ENCODE results near the gene RAB2B.

GRCh38 chr14:21449899-21450216, 26.9 kb downstream of the RAB2B start:
- no peak for TF ChIP-seq CTCF (IDR thresholded peaks at IDR 0.05)
- no peak for TF ChIP-seq POLR2A (IDR thresholded peaks at IDR 0.05)
